Inflammatory macrophage treated with lipopolysaccharide for 4 hours (primary cell): ENCODE results near the gene ST3GAL5.
"Not testable (repeated sequence)": the region's sequence is repeated elsewhere in the genome, so short reads cannot be mapped to it uniquely, and the experiment has no call there.

ENCODE experiments used
- DNase-seq: peaks from one replicate; pipeline ENCODE4 v3.0.0-alpha.2; 2020

ST3GAL5 gene

GRCh38 chr2:85888684-85889626 is at the start of gene ST3GAL5:
Gene ST3GAL5 (minus strand): TSS chr2:85888990. CDS start chr2:85888905, 85 bp downstream.
- DNase-seq: peak; percentile 91

DNA sequence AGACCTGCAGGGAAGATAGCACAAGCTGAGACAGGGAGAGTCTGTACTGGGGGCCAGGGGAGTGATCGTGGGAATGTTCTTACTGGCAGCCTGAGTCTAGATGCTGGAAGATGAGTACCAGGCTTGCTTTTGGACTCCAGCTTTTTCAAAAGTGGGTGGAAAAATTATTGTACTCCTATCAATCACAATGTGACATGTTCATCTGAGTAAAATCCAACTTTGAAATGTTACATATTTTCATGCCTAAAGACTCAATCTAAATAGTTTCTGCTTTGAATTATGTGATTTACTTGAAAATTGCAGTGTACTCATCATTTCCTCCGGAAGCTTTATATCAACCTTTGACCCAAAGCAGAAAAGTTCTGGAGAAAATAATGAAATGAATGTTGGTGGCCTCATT is 49.7 kb upstream of the ST3GAL5 start:
- DNase-seq: no peak

GRCh38 chr2:85937069-85937439 is 48.3 kb upstream of the ST3GAL5 start:
- DNase-seq: no peak

DNA sequence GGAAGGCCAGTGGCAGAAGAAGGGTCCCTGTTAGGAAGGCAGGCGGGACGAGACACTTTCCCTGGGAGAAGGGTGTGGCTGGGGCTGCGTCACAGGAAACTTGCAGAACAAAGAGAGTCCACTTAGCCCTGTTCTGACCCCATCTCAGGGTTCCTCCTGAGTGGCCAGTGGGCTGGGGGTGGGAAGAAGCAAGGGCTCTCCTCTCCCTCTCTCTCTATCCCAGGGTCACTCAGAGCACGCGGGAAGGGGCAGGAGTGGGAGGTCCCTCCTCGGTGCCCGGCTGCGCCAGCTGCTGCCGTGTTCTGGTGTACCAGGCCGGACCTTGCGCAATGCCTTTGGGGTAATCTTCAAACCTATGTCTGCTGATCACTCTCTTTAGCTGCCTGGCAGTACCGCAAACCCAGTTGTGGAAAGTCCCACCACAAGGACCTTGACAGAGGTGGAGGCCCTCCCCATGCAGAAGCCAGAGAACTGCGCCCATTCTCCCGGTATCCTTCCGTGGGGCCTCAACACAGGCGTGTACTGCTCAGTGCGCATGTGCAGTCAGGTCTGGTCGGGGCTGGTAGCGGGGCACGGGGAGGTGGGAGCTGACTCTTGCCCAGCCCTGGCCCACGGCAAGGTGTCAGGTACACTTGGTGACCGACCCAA is 47.8 kb upstream of the ST3GAL5 start:
- no peak for DNase-seq

DNA sequence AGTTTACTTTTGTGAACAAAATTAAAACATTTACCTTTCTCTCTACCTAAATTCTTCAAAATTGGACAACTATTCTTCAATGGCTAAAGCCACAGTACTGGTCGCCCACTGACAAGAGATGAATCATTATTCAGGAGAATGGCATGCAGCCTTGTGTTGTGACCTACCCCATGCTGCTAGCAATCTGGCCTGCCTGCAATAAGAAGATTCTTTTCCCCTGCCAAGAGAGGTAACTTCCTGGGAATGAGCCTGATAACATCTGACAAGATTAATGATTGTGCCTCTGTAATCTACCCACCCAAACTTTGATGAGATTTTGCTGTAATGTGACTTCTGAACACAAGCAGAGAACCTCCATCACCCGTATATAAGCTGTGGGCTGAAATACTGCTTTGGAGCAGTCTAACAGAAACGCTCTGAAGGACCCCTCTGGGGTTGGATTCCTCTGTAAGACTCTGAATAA is 47.0 kb upstream of the ST3GAL5 start:
- no peak for DNase-seq

GRCh38 chr2:85935170-85935745 is 46.5 kb upstream of the ST3GAL5 start:
- DNase-seq: no peak

DNA sequence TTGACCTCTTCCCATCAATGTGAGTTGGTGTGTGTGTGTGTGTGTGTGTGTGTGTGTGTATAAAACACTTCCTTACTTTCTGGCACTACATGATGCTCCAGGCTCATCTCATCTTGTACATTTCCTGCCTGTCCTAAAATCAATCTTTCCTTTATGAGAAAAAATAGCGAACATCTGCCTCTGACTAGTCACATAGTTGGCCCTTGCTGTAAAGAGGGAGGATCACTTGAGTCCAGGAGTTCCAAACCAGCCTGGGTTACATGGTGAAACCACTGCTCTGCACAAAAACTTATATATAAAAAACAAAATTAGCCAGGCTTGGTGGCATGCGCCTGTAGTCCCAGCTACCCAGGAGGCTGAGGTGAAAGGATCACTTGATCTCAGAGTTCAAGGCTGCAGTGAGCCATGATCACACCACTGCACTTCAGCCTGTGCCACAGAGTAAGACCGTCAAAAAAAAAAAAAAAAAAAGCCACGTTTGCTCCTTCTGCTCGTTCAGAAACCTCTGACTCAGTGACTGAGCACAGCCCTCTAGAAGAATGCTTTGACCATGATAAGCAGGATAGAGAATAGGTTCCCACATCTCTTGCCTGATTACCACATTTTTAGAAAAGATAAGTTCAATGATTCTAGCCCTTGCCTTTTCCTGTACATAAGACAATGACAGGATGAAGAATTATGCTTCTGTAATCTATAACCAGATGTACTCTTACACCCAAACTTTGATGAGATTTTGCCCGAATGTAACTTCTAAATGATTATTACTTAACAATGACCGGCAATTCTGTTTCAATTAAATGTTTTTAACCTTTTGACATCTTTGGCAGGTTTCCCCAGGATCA is 45.2 kb upstream of the ST3GAL5 start:
- DNase-seq: peak; percentile 17

GRCh38 chr2:85931151-85931550 is 42.4 kb upstream of the ST3GAL5 start:
- not testable (repeated sequence) for DNase-seq

DNA sequence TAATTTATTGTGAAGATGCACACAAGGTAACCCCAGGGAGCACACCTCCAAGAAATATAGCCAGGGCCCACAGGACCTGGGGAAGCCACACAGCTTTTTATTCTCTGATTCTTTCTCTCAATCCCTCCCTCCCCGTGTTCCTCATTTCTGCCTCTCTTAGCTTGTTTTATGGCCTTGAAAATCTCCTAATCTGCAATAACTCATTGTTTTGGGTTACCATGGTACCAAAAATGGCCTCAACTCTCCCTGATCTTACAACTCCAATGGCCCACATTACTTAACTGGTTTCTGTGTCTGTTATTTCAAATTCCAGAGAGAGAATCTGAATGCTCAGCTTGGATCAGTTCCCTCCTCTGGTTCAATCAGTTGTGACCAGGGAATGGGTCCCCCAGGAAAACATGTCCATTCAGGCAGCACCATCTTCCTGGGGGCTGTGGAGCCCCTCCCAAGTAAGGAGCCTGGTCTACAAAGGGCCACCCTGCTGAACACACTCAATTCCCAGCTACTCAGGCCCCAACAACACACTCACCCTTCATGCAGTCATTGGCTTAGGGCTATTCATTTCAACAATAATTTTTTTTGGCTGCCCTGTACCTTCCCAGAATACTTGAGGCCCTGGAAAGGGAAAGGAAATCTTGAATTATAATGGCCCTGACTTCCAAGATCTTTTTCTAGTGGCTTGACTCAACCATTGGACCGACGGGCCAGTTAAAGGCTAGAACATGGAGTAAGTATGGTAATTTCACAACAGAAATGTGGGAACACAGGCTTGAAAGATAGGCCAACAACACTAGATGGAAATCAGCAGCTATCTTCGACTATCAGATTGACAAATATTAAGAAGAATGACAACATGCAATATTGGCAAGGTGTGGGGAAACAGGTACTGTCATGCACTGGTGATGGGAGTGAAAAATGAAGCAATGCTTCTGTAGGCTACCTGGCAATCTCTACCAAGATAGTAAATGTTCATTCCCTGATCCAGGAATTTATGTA is 41.6 kb upstream of the ST3GAL5 start:
- no peak for DNase-seq

- no peak for DNase-seq
Measured at GRCh38 chr2:85929096-85930050, 40.6 kb upstream of the ST3GAL5 start.

- DNase-seq: peak; percentile 55
Measured at GRCh38 chr2:85926931-85927661, 38.3 kb upstream of the ST3GAL5 start.

DNA sequence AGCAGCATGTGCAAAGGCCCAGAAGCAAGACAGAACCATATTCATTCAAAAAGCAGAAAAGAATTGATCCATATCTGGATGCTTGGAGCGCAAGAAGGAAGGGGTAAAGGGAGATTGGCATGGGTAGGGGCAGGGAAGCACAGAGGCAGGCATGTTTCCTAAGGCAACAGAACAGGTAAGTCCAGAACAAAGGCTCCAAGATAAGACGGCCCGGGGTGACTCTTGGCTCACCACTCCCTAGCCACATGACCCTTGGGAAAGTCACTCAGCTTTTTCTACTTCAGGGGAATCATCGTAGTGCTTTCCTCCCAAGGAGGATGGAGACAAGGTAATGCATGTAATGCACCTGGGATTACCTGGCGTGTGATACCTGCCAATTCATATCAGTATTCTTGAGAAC is 37.7 kb upstream of the ST3GAL5 start:
- no peak for DNase-seq

GRCh38 chr2:85925216-85925671 is 36.5 kb upstream of the ST3GAL5 start:
- no peak for DNase-seq

- DNase-seq: peak; percentile 80
Measured at GRCh38 chr2:85924522-85924921, 35.7 kb upstream of the ST3GAL5 start.

DNA sequence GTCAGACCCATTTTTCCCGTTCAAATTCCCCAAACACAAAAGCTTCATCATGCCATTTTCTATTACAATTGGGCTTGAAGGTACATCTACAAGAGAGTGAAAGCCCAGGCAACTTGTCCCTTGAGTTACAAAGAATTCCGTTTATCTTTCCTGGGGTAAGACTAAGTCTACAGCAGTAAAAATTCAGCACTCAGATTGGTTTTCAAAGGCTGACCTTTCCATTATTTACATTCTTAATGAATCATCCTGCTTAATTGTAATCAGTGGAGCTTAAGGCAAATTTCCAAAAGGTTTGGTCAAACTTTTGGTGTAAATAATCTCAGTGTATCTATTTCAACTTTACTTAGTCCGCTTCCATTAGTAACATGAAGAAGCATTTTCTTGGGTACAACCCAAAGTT is 33.4 kb upstream of the ST3GAL5 start:
- no peak for DNase-seq

DNA sequence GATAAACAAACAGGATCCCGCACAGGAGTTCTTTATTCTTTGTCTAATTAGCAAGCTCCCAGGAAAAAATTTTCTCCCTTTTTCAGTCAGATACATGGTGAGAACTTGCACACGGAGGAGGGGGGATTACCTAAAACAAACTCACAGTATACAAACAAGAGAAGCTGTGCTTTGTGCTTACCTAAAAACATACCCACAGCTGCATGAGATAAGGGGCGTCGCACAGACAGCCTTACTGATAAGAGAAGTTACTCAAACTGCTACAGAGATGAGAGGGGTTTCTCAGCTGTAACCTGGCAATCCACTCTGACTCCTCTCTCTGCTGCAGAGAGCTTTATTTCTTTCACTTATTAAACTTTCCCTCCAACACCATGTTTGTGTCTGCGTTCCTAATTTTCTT is 32.9 kb upstream of the ST3GAL5 start:
- no peak for DNase-seq

- no peak for DNase-seq
Measured at GRCh38 chr2:85920810-85921545, 32.2 kb upstream of the ST3GAL5 start.

- no peak for DNase-seq
Measured at GRCh38 chr2:85917887-85918795, 29.4 kb upstream of the ST3GAL5 start.
